ENCODE data around the gene SCGB2B2. TPM values are rescaled to one million over a fixed set of nuclear protein-coding genes. Genes with fewer than 3 reads are reported as not detected.

Gene SCGB2B2
- total and polyA plus RNA-seq, 4 donors, result 0.21 to 1.1 (median 0.69) TPM

- DNase-seq (no peak), ATAC-seq (ENCODE audit: insufficient read depth, low FRiP score) (no peak)
- Histone ChIP-seq H3K36me3 (ENCODE audit: control insufficient read depth in 4 of 4, insufficient read depth in 4 of 4, low read length in 4 of 4) (no peaks in the 10 kb centered on the region), H3K27ac (ENCODE audit: low read depth in 1 of 2, low read length in 1 of 2) (no peak overlapping the region), H3K4me1 (ENCODE audit: control insufficient read depth in 5 of 5, insufficient read depth in 5 of 5, low read length in 5 of 5) (peaks cover 0 to 7% (median 0%) of the 10 kb centered on the region in 5 donors), H3K27me3 (ENCODE audit: control insufficient read depth in 3 of 3, insufficient read depth in 3 of 3, low read length in 2 of 3) (no peaks in the 10 kb centered on the region), H3K9ac (ENCODE audit: insufficient read depth in 1 of 2, low read length in 2 of 2) (no peak overlapping the region), H3K9me3 (ENCODE audit: control insufficient read depth in 4 of 4, insufficient read depth in 3 of 4, low read length in 3 of 4) (peaks cover 0 to 3% (median 0%) of the 10 kb centered on the region in 4 donors), H3K4me3 (no peak overlapping the region)
- WGBS, 2 donors, result 73 to 82% methylated on average over 2 of the region's 2 CpGs
- TF ChIP-seq CTCF (IDR thresholded peaks at IDR 0.05; ENCODE audit: control extremely low read depth, extremely low read depth), result no peak
Measured at GRCh38 chr19:34655651-34656050, 21.3 kb downstream of the SCGB2B2 start.

- Histone ChIP-seq H3K27me3 (ENCODE audit: control insufficient read depth in 3 of 3, insufficient read depth in 3 of 3, low read length in 2 of 3) (no peaks in the 10 kb centered on the region), H3K4me1 (ENCODE audit: control insufficient read depth in 5 of 5, insufficient read depth in 5 of 5, low read length in 5 of 5) (peaks cover 0 to 7% (median 0%) of the 10 kb centered on the region in 5 donors), H3K9me3 (ENCODE audit: control insufficient read depth in 4 of 4, insufficient read depth in 3 of 4, low read length in 3 of 4) (peaks cover 0 to 3% (median 0%) of the 10 kb centered on the region in 4 donors), H3K4me3 (no peak overlapping the region), H3K27ac (ENCODE audit: low read depth in 1 of 2, low read length in 1 of 2) (no peak overlapping the region), H3K9ac (ENCODE audit: insufficient read depth in 1 of 2, low read length in 2 of 2) (no peak overlapping the region), H3K36me3 (ENCODE audit: control insufficient read depth in 4 of 4, insufficient read depth in 4 of 4, low read length in 4 of 4) (no peaks in the 10 kb centered on the region)
- WGBS, 2 donors, result 35 to 62% methylated on average over 2 of the region's 2 CpGs
- DNase-seq (no peak), ATAC-seq (ENCODE audit: insufficient read depth, low FRiP score) (peak; percentile 27)
- TF ChIP-seq CTCF (IDR thresholded peaks at IDR 0.05; ENCODE audit: control extremely low read depth, extremely low read depth), result no peak
Measured at GRCh38 chr19:34654796-34655195, 22.2 kb downstream of the SCGB2B2 start.

GRCh38 chr19:34651747-34652146 is 25.2 kb downstream of the SCGB2B2 start:
- 77 to 78% methylated on average over 2 of the region's 2 CpGs for WGBS, 2 donors
- no peak for ATAC-seq (ENCODE audit: insufficient read depth, low FRiP score)

More at GRCh38 chr19:34651747-34652146, 25.2 kb downstream of the SCGB2B2 start:
- H3K4me3 ChIP-seq, result no peak overlapping the region
- no peak for TF ChIP-seq CTCF (IDR thresholded peaks at IDR 0.05; ENCODE audit: control extremely low read depth, extremely low read depth)
- DNase-seq, result no peak
- H3K36me3 ChIP-seq (ENCODE audit: control insufficient read depth in 4 of 4, insufficient read depth in 4 of 4, low read length in 4 of 4), result no peaks in the 10 kb centered on the region
- peaks cover 0 to 3% (median 0%) of the 10 kb centered on the region in 4 donors for H3K9me3 ChIP-seq (ENCODE audit: control insufficient read depth in 4 of 4, insufficient read depth in 3 of 4, low read length in 3 of 4)
- no peaks in the 10 kb centered on the region for H3K27me3 ChIP-seq (ENCODE audit: control insufficient read depth in 3 of 3, insufficient read depth in 3 of 3, low read length in 2 of 3)
- H3K27ac ChIP-seq (ENCODE audit: low read depth in 1 of 2, low read length in 1 of 2), result no peak overlapping the region
- H3K4me1 ChIP-seq (ENCODE audit: control insufficient read depth in 5 of 5, insufficient read depth in 5 of 5, low read length in 5 of 5), result peaks cover 0 to 7% (median 0%) of the 10 kb centered on the region in 5 donors
- H3K9ac ChIP-seq (ENCODE audit: insufficient read depth in 1 of 2, low read length in 2 of 2), result no peak overlapping the region
